Measurements from ENCODE around the gene MKI67. TPM values are rescaled to one million over a fixed set of nuclear protein-coding genes. Genes with fewer than 3 reads are reported as not detected.
"Not testable (repeated sequence)": the region's sequence is repeated elsewhere in the genome, so short reads cannot be mapped to it uniquely, and the experiment has no call there.

Gene MKI67
- total RNA-seq, 2 donors from 2014 or later = 0.41 to 2.7 TPM

DNA sequence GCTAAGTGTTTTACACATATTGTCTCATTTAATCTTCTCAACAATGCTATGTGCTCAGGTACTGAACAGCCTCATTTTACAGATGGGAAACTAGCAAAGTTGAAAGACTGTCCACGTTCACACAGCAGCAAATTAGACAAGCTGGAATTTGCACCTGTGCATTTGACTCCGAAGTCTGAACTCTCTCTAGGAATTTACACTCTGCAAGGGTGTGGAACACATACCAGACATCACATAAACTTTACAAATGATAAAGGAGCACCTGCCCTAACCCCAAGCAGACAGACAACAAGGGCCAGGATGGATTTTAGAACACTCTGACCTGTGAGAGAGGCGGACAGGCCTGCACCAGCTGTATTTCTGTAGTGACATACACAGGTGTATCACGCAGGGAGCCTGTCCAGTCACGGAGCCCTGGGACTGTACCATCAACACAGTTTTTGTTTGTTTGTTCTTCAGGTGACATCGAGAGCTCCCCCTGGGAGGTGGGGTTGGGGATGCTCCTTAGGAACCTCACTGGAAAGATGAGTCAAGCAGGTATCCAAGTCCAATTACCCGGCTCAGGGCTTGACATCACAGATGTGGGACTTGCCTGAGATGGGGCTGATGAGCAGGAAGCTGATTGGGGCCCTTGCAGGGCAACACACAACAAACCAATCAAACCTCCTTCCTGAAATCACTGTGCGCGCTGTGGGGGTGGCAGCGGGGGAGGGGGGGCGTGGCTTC is 31.0 kb downstream of the MKI67 start:
- ATAC-seq (ENCODE audit: insufficient number of reproducible peaks, low FRiP score, low read depth) (no peak), DNase-seq (ENCODE audit: low spot score) (no peak)
- Histone ChIP-seq H3K36me3 (no peaks in the 10 kb centered on the region), H3K4me3 (no peak overlapping the region), H3K27ac (no peak overlapping the region), H3K9me3 (no peaks in the 10 kb centered on the region), H3K27me3 (replicated peaks; ENCODE audit: insufficient read depth) (no peaks in the 10 kb centered on the region), H3K4me1 (ENCODE audit: control insufficient read depth in 1 of 2, low read depth in 2 of 2) (no peaks in the 10 kb centered on the region)
- TF ChIP-seq, protein P1, sequence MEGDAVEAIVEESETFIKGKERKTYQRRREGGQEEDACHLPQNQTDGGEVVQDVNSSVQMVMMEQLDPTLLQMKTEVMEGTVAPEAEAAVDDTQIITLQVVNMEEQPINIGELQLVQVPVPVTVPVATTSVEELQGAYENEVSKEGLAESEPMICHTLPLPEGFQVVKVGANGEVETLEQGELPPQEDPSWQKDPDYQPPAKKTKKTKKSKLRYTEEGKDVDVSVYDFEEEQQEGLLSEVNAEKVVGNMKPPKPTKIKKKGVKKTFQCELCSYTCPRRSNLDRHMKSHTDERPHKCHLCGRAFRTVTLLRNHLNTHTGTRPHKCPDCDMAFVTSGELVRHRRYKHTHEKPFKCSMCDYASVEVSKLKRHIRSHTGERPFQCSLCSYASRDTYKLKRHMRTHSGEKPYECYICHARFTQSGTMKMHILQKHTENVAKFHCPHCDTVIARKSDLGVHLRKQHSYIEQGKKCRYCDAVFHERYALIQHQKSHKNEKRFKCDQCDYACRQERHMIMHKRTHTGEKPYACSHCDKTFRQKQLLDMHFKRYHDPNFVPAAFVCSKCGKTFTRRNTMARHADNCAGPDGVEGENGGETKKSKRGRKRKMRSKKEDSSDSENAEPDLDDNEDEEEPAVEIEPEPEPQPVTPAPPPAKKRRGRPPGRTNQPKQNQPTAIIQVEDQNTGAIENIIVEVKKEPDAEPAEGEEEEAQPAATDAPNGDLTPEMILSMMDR (IDR thresholded peaks at IDR 0.05) = no peak

DNA sequence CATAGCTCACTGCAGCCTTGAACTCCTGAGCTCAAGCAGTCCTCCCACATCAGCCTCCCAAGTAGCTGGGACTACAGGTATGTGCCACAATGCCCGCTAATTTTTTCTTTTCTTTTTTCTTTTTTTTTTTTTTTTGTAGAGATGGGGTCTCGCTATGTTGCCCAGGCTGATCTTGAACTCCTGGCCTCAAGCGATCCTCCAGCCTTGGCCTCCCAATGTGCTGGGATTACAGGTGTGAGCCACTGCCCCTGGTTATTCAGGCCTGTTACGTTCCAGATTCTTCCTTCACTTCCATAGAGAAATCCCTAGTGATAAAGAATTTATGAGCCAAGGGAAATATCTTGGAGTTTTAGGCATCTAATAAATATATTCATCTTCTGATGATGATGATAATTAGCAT is 31.6 kb downstream of the MKI67 start:
- not testable (repeated sequence) for H3K4me1 ChIP-seq (ENCODE audit: control insufficient read depth in 1 of 2, low read depth in 2 of 2); H3K9me3 ChIP-seq; ATAC-seq (ENCODE audit: insufficient number of reproducible peaks, low FRiP score, low read depth); H3K36me3 ChIP-seq; DNase-seq (ENCODE audit: low spot score); H3K4me3 ChIP-seq; H3K27ac ChIP-seq; H3K27me3 ChIP-seq (replicated peaks; ENCODE audit: insufficient read depth)

DNA sequence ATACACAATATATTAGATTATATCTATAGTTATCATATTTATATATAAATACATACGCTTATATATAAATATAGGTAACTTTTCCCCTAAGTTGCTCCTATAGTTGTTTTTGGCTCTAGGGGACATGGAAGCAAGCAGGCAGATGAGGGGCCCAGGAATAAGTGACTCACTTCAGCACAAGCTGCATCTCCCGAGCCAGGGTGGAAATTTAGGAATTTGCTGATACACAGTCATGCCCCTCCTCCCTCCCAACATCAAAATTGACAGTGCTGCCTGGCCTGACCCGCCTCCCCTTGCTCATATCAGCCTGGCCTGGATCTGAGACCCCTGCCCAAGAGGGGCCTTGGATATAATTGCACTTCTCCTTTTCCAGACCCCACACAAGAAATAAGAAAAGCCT is 33.8 kb downstream of the MKI67 start:
- Histone ChIP-seq H3K27ac (no peak overlapping the region), H3K27me3 (replicated peaks; ENCODE audit: insufficient read depth) (no peaks in the 10 kb centered on the region), H3K4me3 (no peak overlapping the region), H3K4me1 (ENCODE audit: control insufficient read depth in 1 of 2, low read depth in 2 of 2) (no peaks in the 10 kb centered on the region), H3K36me3 (no peaks in the 10 kb centered on the region), H3K9me3 (no peaks in the 10 kb centered on the region)
- no peak for ATAC-seq (ENCODE audit: insufficient number of reproducible peaks, low FRiP score, low read depth)
- TF ChIP-seq, protein P1 (IDR thresholded peaks at IDR 0.05) = no peak
- DNase-seq (ENCODE audit: low spot score) = no peak

DNA sequence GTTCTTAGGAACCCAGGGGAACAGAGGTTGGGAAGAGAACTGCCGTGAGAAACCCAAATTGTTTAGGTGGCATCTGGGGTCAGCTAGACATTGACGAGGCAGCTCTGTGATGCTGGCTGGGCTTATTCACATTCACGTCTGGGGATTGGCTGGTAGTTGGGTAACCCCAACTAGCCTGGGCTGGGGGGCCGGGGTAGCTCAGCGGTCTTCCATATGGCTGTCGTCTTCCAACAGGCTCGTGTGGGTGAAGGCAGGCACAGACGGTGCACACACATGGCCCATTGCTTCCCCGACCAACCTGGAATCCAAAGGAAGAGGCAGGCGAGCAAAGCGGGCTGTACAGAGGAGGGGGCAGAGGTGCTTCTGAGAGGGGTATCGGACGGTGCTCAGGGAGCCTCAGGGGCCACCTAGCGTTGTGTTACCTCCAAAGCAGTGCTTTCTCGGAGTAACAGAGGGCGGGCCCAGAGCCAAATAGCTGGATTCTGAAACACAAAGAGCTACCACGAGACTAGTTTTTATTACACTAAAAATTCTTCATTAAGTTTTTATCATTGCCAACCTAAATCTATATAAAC is 34.5 kb downstream of the MKI67 start:
- no peak for ATAC-seq (ENCODE audit: insufficient number of reproducible peaks, low FRiP score, low read depth)
- no peaks in the 10 kb centered on the region for H3K9me3 ChIP-seq
- H3K4me1 ChIP-seq (ENCODE audit: control insufficient read depth in 1 of 2, low read depth in 2 of 2) = no peaks in the 10 kb centered on the region
- no peak for DNase-seq (ENCODE audit: low spot score)
- no peak overlapping the region for H3K4me3 ChIP-seq
- H3K27ac ChIP-seq = no peak overlapping the region
- H3K27me3 ChIP-seq (replicated peaks; ENCODE audit: insufficient read depth) = no peaks in the 10 kb centered on the region
- no peaks in the 10 kb centered on the region for H3K36me3 ChIP-seq
- TF ChIP-seq, protein P1 (IDR thresholded peaks at IDR 0.05) = no peak

- Histone ChIP-seq H3K4me1 (ENCODE audit: control insufficient read depth in 1 of 2, low read depth in 2 of 2) (no peaks in the 10 kb centered on the region), H3K27me3 (replicated peaks; ENCODE audit: insufficient read depth) (no peaks in the 10 kb centered on the region), H3K4me3 (no peak overlapping the region), H3K9me3 (no peaks in the 10 kb centered on the region), H3K27ac (no peak overlapping the region), H3K36me3 (no peaks in the 10 kb centered on the region)
- ATAC-seq (ENCODE audit: insufficient number of reproducible peaks, low FRiP score, low read depth) (no peak), DNase-seq (ENCODE audit: low spot score) (no peak)
- TF ChIP-seq, protein P1 (IDR thresholded peaks at IDR 0.05) = no peak
Measured at GRCh38 chr10:128087884-128088709, 38.1 kb downstream of the MKI67 start.
